Panc1 (cell line): ENCODE data around the gene TMEM168. TPM values are rescaled to one million over a fixed set of nuclear protein-coding genes. Genes with fewer than 3 reads are reported as not detected.

Experiments
- ATAC-seq: fragments of 200-7000 bp; cut with Tn5 transposase; 2 replicates; pipeline ENCODE4 v1.9.1; 2020; ENCODE audit warnings: mild to moderate bottlenecking, moderate library complexity
- BruUV-seq: library from RNA; stranded (reverse); fragments of 400-500 nt; replicated peaks from 2 replicates; lab custom pipeline; 2021; lab: Mats Ljungman, UMichigan
- CTCF ChIA-PET: fragments of 300-600 bp; sonication (Branson Sonifier 250); formaldehyde crosslinking; loops from one replicate; lab custom pipeline; 2022; ENCODE audit warnings: antibody characterized with exemption; lab: Charles Lee
- POLR2A ChIA-PET: fragments of 300-600 bp; sonication (Branson Sonifier 250); formaldehyde crosslinking; loops from one replicate; lab custom pipeline; 2022; ENCODE audit warnings: antibody characterized with exemption; lab: Charles Lee
- DNase-seq: peaks from one replicate; pipeline ENCODE4 v3.0.0-alpha.2; 2010; ENCODE audit warnings: low read depth, low spot score
- H3K27ac ChIP-seq: 2 replicates; pipeline ENCODE4 v1.5.1; 2011; ENCODE audit warnings: mild to moderate bottlenecking, low read length, inconsistent platforms
- H3K27me3 ChIP-seq: fragments of 200-500 bp; sonication (Bioruptor generic); 2 replicates; pipeline ENCODE4 v1.6.0; 2014; ENCODE audit warnings: low read length, inconsistent platforms; ENCODE audit not compliant: control insufficient read depth, insufficient read depth
- H3K36me3 ChIP-seq: fragments of 200-500 bp; sonication (Bioruptor generic); 2 replicates; pipeline ENCODE4 v1.5.1; 2014; ENCODE audit warnings: inconsistent platforms, mild to moderate bottlenecking, low read length, moderate library complexity; ENCODE audit not compliant: control insufficient read depth, insufficient read depth
- H3K4me1 ChIP-seq: 2 replicates; pipeline ENCODE4 v1.5.1; 2011; ENCODE audit warnings: inconsistent platforms, mild to moderate bottlenecking, low read length, moderate library complexity; ENCODE audit not compliant: control insufficient read depth, insufficient read depth
- H3K4me3 ChIP-seq, 2 experiments: 2 replicates each; pipeline ENCODE4 v1.5.1; 2011 to 2012; ENCODE audit warnings: low read depth in 2 of 2, low read length in 2 of 2, mild to moderate bottlenecking in 2 of 2, inconsistent platforms in 1 of 2, moderate library complexity in 1 of 2
- H3K9me3 ChIP-seq: fragments of 200-500 bp; sonication (Bioruptor generic); 2 replicates; pipeline ENCODE4 v1.5.1; 2014; ENCODE audit warnings: low read depth, mild to moderate bottlenecking, inconsistent platforms, low read length, moderate library complexity; ENCODE audit not compliant: control insufficient read depth, insufficient read depth
- CTCF ChIP-seq: fragments of 450-650 bp; IDR thresholded peaks from 2 replicates; pipeline ENCODE4 v1.5.1; 2017; ENCODE audit warnings: mild to moderate bottlenecking
- POLR2AphosphoS5 ChIP-seq: IDR thresholded peaks from 2 replicates; pipeline ENCODE4 v1.6.1; 2012; ENCODE audit warnings: mild to moderate bottlenecking, low read depth, low read length, moderate library complexity
- REST ChIP-seq, 2 experiments: IDR thresholded peaks; 2 replicates each; pipeline ENCODE4 v1.6.1; 2011 to 2012; ENCODE audit warnings: low read depth in 2 of 2, control low read depth in 1 of 2, low read length in 1 of 2, mild to moderate bottlenecking in 1 of 2, moderate library complexity in 1 of 2; ENCODE audit not compliant: insufficient read depth in 1 of 2
- SIN3A ChIP-seq: IDR thresholded peaks from 2 replicates; pipeline ENCODE4 v1.6.1; 2012; ENCODE audit warnings: low read depth, mild to moderate bottlenecking, low read length, moderate library complexity, borderline replicate concordance; ENCODE audit not compliant: insufficient read depth
- TCF7L2 ChIP-seq: IDR thresholded peaks from 2 replicates; pipeline ENCODE4 v1.6.1; 2011; ENCODE audit warnings: mild to moderate bottlenecking, low read depth, low read length, inconsistent platforms
- in situ Hi-C: cut with HindIII; loops from 2 replicates; pipeline ENCODE4 v1.10.0; 2016; ENCODE audit warnings: low sequenced_read_pairs, low pct_unique_long_range_greater_than_20kb
- intact Hi-C: fragments of 100-400 bp; cut with micrococcal nuclease; formaldehyde crosslinking; loops from one replicate; pipeline ENCODE4 v1.10.0; 2022; ENCODE audit not compliant: unreplicated experiment
- total RNA-seq: library from RNA; stranded (reverse); gene quantifications from one replicate; pipeline ENCODE4 v1.2.1, GENCODE V29; 2021; ENCODE audit not compliant: unreplicated experiment

Gene TMEM168
- total RNA-seq, 1 experiment from 2014 or later: 0.26 TPM

DNA sequence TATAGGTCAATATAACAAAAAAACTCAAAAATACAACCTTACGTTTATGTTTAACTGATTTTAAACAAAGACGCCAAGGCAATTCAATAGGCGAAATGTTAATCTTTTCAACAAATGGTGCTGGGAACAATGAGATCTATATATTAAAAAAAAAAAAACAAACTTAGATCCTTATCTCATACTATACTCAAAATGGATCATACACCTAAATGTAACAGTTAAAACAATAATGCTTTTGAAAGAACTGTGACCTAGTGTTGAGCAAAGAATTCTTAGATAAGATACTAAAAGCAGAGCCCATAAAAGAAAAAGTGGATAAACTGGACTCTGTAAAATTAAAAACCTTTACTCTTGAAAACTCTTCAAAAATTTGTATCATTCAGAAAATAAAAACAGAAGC, 8.6 kb downstream of the TMEM168 start:
- H3K36me3 ChIP-seq: no peaks in the 10 kb centered on the region
- intact Hi-C loops (no loop called here), in situ Hi-C loops (no loop called here)
- no peak overlapping the region for H3K4me3 ChIP-seq
- H3K4me1 ChIP-seq: no peaks in the 10 kb centered on the region
- no peak overlapping the region for H3K27ac ChIP-seq
- H3K9me3 ChIP-seq: no peaks in the 10 kb centered on the region
- DNase-seq (no peak), ATAC-seq (no peak)
- no peak for TF ChIP-seq SIN3A
- TF ChIP-seq TCF7L2: no peak
- TF ChIP-seq REST (IDR thresholded peaks at IDR 0.05; ENCODE audit: insufficient read depth in 1 of 2, low read depth in 2 of 2, low read length in 1 of 2): no peak
- no peak for TF ChIP-seq CTCF
- TF ChIP-seq POLR2AphosphoS5: no peak
- ChIA-PET CTCF (no interaction called here), POLR2A (no interaction called here)
- BruUV-seq: no TSS peak
- no peaks in the 10 kb centered on the region for H3K27me3 ChIP-seq

GRCh38 chr7:112781110-112781509, 9.1 kb downstream of the TMEM168 start:
- no peaks in the 10 kb centered on the region for H3K27me3 ChIP-seq
- H3K4me3 ChIP-seq: no peak overlapping the region
- H3K4me1 ChIP-seq: no peaks in the 10 kb centered on the region
- intact Hi-C loops (no loop called here), in situ Hi-C loops (no loop called here)
- ChIA-PET POLR2A (no interaction called here), CTCF (no interaction called here)
- ATAC-seq (no peak), DNase-seq (no peak)
- no peaks in the 10 kb centered on the region for H3K36me3 ChIP-seq
- H3K27ac ChIP-seq: no peak overlapping the region
- no peak for TF ChIP-seq CTCF
- no peak for TF ChIP-seq SIN3A
- no peak for TF ChIP-seq TCF7L2
- no peak for TF ChIP-seq REST (IDR thresholded peaks at IDR 0.05; ENCODE audit: insufficient read depth in 1 of 2, low read depth in 2 of 2, low read length in 1 of 2)
- TF ChIP-seq POLR2AphosphoS5: no peak
- no peaks in the 10 kb centered on the region for H3K9me3 ChIP-seq
- no TSS peak for BruUV-seq
